ENCODE measurements around the gene ZNF750.

The ZNF750 gene

DNA sequence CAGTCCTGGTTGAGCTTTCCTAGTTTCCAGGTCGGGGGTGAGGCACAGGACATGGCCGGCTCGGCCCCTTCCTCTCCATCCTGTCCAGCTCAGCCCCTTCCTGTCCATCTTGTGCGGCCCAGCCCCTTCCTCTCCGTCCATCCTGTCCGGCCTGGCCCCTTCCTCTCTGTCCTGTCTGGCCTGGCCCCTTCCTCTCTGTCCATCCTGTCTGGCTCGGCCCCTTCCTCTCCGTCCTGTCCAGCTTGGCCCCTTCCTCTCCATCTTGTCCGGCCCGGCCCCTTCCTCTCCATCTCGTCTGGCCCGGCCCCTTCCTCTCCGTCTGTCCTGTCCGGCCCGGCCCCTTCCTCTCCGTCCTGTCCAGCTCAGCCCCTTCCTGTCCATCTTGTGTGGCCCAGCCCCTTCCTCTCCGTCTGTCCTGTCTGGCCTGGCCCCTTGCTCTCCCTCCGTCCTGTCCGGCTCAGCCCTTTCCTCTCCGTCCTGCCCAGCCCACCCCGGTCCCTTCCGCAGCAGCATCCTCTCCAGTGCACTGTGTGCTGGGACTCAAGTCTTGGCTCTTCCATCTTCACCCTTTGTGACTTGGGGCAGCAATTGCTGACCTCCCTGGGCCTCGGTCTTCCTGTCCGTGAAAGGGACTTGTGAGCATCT is 5.5 kb upstream of the ZNF750 start:
- peak overlapping the region in 1 of 5 donors; percentile 72 for H3K9ac ChIP-seq (ENCODE audit: low read length in 5 of 5)
- H3K27ac ChIP-seq (ENCODE audit: low read depth, low read length) = peak overlapping the region; percentile 72
- no peaks in the 10 kb centered on the region for H3K27me3 ChIP-seq (ENCODE audit: control insufficient read depth in 5 of 5, insufficient read depth in 4 of 5, low read length in 5 of 5)
- peaks cover 0 to 15% (median 0%) of the 10 kb centered on the region in 5 donors for H3K36me3 ChIP-seq (ENCODE audit: control insufficient read depth in 5 of 5, insufficient read depth in 5 of 5, low read length in 5 of 5)
- H3K9me3 ChIP-seq (ENCODE audit: control insufficient read depth in 5 of 5, low read length in 5 of 5) = no peaks in the 10 kb centered on the region
- peak overlapping the region in 4 of 5 donors; percentile 24 to 61 (median 56) for H3K4me3 ChIP-seq (ENCODE audit: low read depth in 1 of 5, low read length in 5 of 5)
- peaks cover 0 to 53% (median 0%) of the 10 kb centered on the region in 5 donors for H3K4me1 ChIP-seq (ENCODE audit: control insufficient read depth in 5 of 5, insufficient read depth in 5 of 5, low read length in 5 of 5)

DNA sequence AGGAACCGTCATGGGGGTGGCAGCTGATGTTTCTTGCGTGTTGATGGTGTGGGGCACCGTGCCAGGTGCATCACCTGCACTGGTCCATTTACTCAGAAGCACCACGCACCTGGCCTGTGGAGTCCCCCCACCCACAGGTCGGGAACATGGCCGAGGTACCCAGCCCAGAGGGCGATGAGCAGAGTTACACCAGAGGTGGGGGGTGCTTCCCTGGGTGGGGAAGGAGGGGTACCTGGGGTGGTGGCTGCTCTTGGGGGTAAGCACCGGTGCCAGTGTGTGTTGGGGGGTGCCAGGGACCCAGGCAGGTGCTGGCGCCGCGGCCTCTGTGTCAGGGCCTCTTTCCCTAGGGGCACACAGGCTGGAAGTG is 5.0 kb upstream of the ZNF750 start:
- Histone ChIP-seq H3K9me3 (ENCODE audit: control insufficient read depth in 5 of 5, low read length in 5 of 5) (no peaks in the 10 kb centered on the region), H3K9ac (ENCODE audit: low read length in 5 of 5) (peak overlapping the region in 1 of 5 donors; percentile 56), H3K4me3 (ENCODE audit: low read depth in 1 of 5, low read length in 5 of 5) (peak overlapping the region in 1 of 5 donors; percentile 9), H3K27me3 (ENCODE audit: control insufficient read depth in 5 of 5, insufficient read depth in 4 of 5, low read length in 5 of 5) (no peaks in the 10 kb centered on the region), H3K36me3 (ENCODE audit: control insufficient read depth in 5 of 5, insufficient read depth in 5 of 5, low read length in 5 of 5) (peaks cover 0 to 15% (median 0%) of the 10 kb centered on the region in 5 donors), H3K4me1 (ENCODE audit: control insufficient read depth in 5 of 5, insufficient read depth in 5 of 5, low read length in 5 of 5) (peaks cover 0 to 51% (median 0%) of the 10 kb centered on the region in 5 donors), H3K27ac (ENCODE audit: low read depth, low read length) (peak overlapping the region; percentile 52)

DNA sequence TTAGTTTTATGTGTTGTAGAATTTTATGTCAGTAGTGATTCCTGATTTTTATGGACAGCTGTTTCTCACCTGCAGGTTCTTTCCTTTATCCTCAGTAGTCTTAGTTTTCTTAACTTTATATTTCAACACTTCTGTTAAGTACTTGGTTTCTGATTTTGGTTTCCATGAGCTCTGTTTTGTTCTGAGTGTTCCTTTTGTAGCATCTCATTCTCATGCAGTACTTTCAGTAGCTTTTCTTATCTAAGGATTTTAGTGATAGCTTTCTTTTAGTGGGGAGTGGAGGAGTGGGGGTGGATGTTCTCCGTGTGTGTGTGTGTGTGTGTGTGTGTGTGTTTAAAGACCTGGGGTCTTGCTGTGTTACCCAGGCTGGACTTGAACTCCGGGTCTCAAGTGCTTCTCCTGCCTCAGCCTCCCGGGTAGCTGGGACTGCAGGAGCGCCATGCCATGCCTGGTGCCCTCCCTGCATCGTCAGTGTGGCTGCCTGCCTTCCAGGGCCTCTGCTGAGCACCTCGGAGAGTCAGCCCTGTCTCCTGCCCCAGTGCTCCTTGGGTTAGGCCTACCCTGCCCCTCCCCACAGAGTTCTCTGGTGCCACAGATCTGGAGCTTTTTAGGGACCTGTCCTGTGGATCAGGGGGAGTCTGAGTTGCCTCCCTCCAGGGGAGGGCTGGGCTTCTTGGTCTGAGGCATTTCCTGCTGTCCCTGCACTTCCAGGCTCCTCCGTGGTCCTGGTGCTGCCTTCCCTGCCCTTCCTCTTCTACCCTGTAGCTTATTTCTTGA is 4.3 kb upstream of the ZNF750 start:
- peaks cover 0 to 51% (median 0%) of the 10 kb centered on the region in 5 donors for H3K4me1 ChIP-seq (ENCODE audit: control insufficient read depth in 5 of 5, insufficient read depth in 5 of 5, low read length in 5 of 5)
- no peaks in the 10 kb centered on the region for H3K9me3 ChIP-seq (ENCODE audit: control insufficient read depth in 5 of 5, low read length in 5 of 5)
- H3K36me3 ChIP-seq (ENCODE audit: control insufficient read depth in 5 of 5, insufficient read depth in 5 of 5, low read length in 5 of 5) = peaks cover 0 to 10% (median 0%) of the 10 kb centered on the region in 5 donors
- H3K27me3 ChIP-seq (ENCODE audit: control insufficient read depth in 5 of 5, insufficient read depth in 4 of 5, low read length in 5 of 5) = no peaks in the 10 kb centered on the region
- H3K4me3 ChIP-seq (ENCODE audit: low read depth in 1 of 5, low read length in 5 of 5) = no peak overlapping the region
- no peak overlapping the region for H3K9ac ChIP-seq (ENCODE audit: low read length in 5 of 5)
- H3K27ac ChIP-seq (ENCODE audit: low read depth, low read length) = peak overlapping the region; percentile 52

DNA sequence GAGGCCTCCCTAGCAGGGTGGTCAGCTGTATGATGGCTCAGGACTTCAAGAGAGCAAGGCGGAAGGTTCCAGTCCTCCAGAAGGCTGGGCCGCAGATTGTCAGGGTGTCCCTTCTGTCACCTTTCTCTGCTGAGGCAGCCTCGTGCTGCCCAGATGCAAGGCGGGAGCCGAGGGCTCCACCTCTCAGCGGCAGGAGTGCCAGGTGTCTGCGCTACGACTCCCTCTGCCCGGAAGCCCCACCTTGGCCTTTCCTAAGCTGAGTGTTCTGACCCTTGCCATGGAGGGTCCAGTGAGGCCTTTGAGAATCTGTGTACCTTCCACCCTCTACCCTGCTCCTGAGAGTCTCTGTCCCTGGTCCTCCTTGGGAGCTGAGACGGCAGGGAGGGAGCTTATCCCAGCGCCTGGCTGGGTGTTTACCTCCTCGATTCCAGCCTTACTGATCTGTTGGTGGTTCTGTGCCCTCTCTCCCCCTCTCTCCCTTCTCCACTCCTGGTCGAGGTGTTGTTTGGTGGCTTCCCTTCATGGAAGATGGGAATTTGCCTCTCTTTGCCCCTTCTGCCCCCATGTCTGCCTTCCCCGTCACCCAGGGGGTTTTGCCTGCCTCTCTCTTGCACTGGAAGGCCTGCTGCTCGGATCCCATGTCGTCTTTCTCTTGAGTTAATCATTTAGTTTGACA is 2.2 kb upstream of the ZNF750 start:
- Histone ChIP-seq H3K4me3 (ENCODE audit: low read depth in 1 of 5, low read length in 5 of 5) (no peak overlapping the region), H3K27ac (ENCODE audit: low read depth, low read length) (no peak overlapping the region), H3K9me3 (ENCODE audit: control insufficient read depth in 5 of 5, low read length in 5 of 5) (no peaks in the 10 kb centered on the region), H3K27me3 (ENCODE audit: control insufficient read depth in 5 of 5, insufficient read depth in 4 of 5, low read length in 5 of 5) (no peaks in the 10 kb centered on the region), H3K9ac (ENCODE audit: low read length in 5 of 5) (no peak overlapping the region), H3K36me3 (ENCODE audit: control insufficient read depth in 5 of 5, insufficient read depth in 5 of 5, low read length in 5 of 5) (peaks cover 0 to 10% (median 0%) of the 10 kb centered on the region in 5 donors), H3K4me1 (ENCODE audit: control insufficient read depth in 5 of 5, insufficient read depth in 5 of 5, low read length in 5 of 5) (peaks cover 2 to 56% (median 19%) of the 10 kb centered on the region in 5 donors)

DNA sequence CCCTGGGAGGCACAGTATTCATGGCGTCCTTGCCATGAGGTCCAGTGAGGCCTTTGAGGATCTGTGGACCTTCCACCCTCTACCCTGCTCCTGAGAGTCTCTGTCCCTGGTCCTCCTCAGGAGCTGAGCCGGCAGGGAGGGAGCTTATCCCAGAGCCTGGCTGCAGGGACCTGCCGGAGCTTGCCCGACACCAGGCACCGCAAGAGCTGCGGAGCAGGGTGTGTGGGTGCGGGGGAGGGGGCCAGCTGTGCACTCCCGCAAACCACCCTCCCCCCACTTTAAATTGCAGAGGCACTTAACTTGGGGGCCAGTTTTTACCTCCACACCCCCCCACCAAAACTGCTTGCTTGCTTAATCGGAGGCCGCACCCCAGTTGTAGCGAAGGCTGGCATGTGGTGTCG is 609 bp upstream of the ZNF750 start:
- H3K36me3 ChIP-seq (ENCODE audit: control insufficient read depth in 5 of 5, insufficient read depth in 5 of 5, low read length in 5 of 5) = no peaks in the 10 kb centered on the region
- no peaks in the 10 kb centered on the region for H3K9me3 ChIP-seq (ENCODE audit: control insufficient read depth in 5 of 5, low read length in 5 of 5)
- peaks cover 4 to 58% (median 27%) of the 10 kb centered on the region in 5 donors for H3K4me1 ChIP-seq (ENCODE audit: control insufficient read depth in 5 of 5, insufficient read depth in 5 of 5, low read length in 5 of 5)
- no peak overlapping the region for H3K4me3 ChIP-seq (ENCODE audit: low read depth in 1 of 5, low read length in 5 of 5)
- H3K27me3 ChIP-seq (ENCODE audit: control insufficient read depth in 5 of 5, insufficient read depth in 4 of 5, low read length in 5 of 5) = no peaks in the 10 kb centered on the region
- H3K9ac ChIP-seq (ENCODE audit: low read length in 5 of 5) = no peak overlapping the region
- H3K27ac ChIP-seq (ENCODE audit: low read depth, low read length) = no peak overlapping the region

DNA sequence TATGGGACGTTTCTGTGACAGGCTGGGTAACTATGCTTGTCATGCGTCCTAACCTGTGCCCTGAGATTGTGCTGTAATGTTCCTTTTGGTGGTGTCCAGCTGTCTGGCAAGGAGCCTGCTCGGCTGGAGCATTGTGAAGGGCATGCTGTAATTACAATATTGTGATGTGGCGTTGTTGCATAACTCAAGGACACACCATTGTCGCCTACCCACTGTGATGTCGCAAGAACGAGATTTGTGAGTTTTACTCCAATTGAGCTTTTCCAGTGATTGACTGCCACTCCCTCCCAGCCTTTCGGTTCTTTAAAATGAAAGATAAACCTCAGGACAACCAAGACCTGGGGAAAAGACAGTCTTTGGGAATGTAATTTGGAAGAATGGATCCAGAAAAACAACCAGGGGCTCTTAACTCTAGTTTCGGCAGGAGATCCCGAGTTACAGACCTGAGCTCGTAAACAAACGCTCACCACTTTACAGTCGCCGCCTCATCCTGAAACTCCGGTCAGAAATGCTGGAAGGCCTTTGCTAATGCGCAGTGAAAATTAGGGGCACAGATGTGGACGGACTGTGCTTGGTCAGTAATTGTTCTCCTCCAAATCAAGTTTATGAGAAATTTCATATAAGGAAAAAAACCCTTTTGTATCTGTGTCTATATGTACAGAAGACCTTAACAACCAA is 1.3 kb downstream of the ZNF750 start:
- H3K27me3 ChIP-seq (ENCODE audit: control insufficient read depth in 5 of 5, insufficient read depth in 4 of 5, low read length in 5 of 5) = no peaks in the 10 kb centered on the region
- H3K36me3 ChIP-seq (ENCODE audit: control insufficient read depth in 5 of 5, insufficient read depth in 5 of 5, low read length in 5 of 5) = peaks cover 0 to 2% (median 1%) of the 10 kb centered on the region in 5 donors
- peak overlapping the region; percentile 47 for H3K27ac ChIP-seq (ENCODE audit: low read depth, low read length)
- peak overlapping the region in 1 of 5 donors; percentile 29 for H3K4me3 ChIP-seq (ENCODE audit: low read depth in 1 of 5, low read length in 5 of 5)
- peak overlapping the region in 2 of 5 donors; percentile 3 to 47 for H3K9ac ChIP-seq (ENCODE audit: low read length in 5 of 5)
- H3K4me1 ChIP-seq (ENCODE audit: control insufficient read depth in 5 of 5, insufficient read depth in 5 of 5, low read length in 5 of 5) = peaks cover 4 to 43% (median 27%) of the 10 kb centered on the region in 5 donors
- no peaks in the 10 kb centered on the region for H3K9me3 ChIP-seq (ENCODE audit: control insufficient read depth in 5 of 5, low read length in 5 of 5)

DNA sequence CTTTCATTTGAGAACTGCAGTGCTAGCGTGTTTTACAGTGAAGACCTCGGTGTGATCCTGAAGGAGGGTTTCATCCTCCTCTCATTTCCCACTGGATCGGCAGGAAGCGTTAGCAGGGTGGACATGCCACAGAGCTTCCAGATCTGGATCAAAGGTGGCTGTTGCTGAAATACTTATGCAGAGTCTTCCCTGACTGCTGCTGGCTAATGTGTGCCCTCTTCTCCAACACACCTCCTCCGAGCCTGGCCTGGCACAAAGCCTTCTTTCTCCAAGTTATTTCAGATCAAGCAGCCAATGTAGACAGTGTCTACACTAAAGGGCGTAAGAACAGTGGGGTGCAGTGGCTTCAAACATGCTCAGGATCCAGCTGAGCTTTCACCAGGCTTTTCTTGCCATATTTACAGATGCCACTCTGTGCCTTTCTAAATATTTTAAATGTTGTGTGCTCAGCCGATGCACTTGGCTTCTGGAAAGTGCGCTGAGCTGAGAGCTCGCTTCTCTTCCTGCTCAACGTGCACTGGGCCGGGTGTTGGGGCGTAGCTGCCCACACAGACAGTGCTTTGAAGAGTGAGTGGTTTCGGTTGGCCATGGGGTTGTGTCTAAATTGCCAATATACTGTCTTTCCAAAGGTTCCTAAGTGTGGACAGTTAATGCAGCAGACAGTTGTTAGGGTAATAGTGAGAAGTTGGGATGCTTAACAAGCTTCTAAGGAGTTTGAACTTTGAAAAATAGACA is 2.1 kb downstream of the ZNF750 start:
- H3K36me3 ChIP-seq (ENCODE audit: control insufficient read depth in 5 of 5, insufficient read depth in 5 of 5, low read length in 5 of 5) = peaks cover 0 to 8% (median 4%) of the 10 kb centered on the region in 5 donors
- H3K4me1 ChIP-seq (ENCODE audit: control insufficient read depth in 5 of 5, insufficient read depth in 5 of 5, low read length in 5 of 5) = peaks cover 4 to 43% (median 27%) of the 10 kb centered on the region in 5 donors
- H3K9ac ChIP-seq (ENCODE audit: low read length in 5 of 5) = peak overlapping the region in 2 of 5 donors; percentile 18 to 47
- H3K4me3 ChIP-seq (ENCODE audit: low read depth in 1 of 5, low read length in 5 of 5) = peak overlapping the region in 4 of 5 donors; percentile 17 to 35 (median 28)
- peak overlapping the region; percentile 47 for H3K27ac ChIP-seq (ENCODE audit: low read depth, low read length)
- no peaks in the 10 kb centered on the region for H3K27me3 ChIP-seq (ENCODE audit: control insufficient read depth in 5 of 5, insufficient read depth in 4 of 5, low read length in 5 of 5)
- no peaks in the 10 kb centered on the region for H3K9me3 ChIP-seq (ENCODE audit: control insufficient read depth in 5 of 5, low read length in 5 of 5)

DNA sequence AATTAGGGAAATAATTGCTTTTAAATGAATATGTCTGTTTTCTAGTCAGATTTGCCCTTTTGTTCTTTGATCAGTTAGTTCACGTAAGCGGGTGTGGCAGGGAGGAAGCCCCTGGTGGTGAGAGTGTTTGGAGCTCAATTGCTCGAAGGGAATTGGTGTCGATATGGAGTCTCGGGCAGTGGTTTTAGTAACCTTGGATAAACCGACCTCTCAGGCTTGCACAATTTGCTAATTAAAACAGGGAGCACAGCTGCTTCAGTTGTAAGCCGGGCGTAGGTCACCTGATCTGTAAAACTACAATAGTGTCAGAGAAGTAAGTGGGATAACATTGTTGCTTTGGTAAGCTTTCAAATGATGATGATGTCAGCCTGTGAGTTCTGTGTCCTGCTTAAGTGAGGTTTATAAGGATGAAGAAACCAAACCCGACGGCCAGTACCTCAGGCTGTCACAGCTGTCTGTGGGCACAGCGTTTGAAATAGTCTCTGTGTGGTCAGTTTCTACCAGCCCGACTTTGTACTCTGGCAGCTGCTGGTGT is 2.9 kb downstream of the ZNF750 start:
- H3K9me3 ChIP-seq (ENCODE audit: control insufficient read depth in 5 of 5, low read length in 5 of 5) = no peaks in the 10 kb centered on the region
- H3K27ac ChIP-seq (ENCODE audit: low read depth, low read length) = peak overlapping the region; percentile 47
- peak overlapping the region in 1 of 5 donors; percentile 11 for H3K4me3 ChIP-seq (ENCODE audit: low read depth in 1 of 5, low read length in 5 of 5)
- H3K36me3 ChIP-seq (ENCODE audit: control insufficient read depth in 5 of 5, insufficient read depth in 5 of 5, low read length in 5 of 5) = peaks cover 0 to 9% (median 6%) of the 10 kb centered on the region in 5 donors
- H3K27me3 ChIP-seq (ENCODE audit: control insufficient read depth in 5 of 5, insufficient read depth in 4 of 5, low read length in 5 of 5) = no peaks in the 10 kb centered on the region
- peak overlapping the region in 3 of 5 donors; percentile 36 to 61 (median 47) for H3K9ac ChIP-seq (ENCODE audit: low read length in 5 of 5)
- H3K4me1 ChIP-seq (ENCODE audit: control insufficient read depth in 5 of 5, insufficient read depth in 5 of 5, low read length in 5 of 5) = peaks cover 4 to 43% (median 27%) of the 10 kb centered on the region in 5 donors

All from subcutaneous abdominal adipose tissue (tissue), 5 donors.